Activated naive CD8-positive, alpha-beta T cell (primary cell): ENCODE data around the gene PTGR3.

Experiments used
- H3K27ac Mint-ChIP-seq: one replicate; pipeline ENCODE4 v1.8.0; 2021; ENCODE audit warnings: mixed read lengths
- H3K27me3 Mint-ChIP-seq: one replicate; pipeline ENCODE4 v1.8.0; 2021; ENCODE audit warnings: mixed read lengths
- H3K36me3 Mint-ChIP-seq: one replicate; pipeline ENCODE4 v1.8.0; 2021; ENCODE audit warnings: mixed read lengths
- H3K4me1 Mint-ChIP-seq: one replicate; pipeline ENCODE4 v1.8.0; 2021; ENCODE audit warnings: low read depth, mixed read lengths
- H3K4me3 Mint-ChIP-seq: one replicate; pipeline ENCODE4 v1.8.0; 2021; ENCODE audit warnings: mild to moderate bottlenecking, mixed read lengths
- H3K9me3 Mint-ChIP-seq: one replicate; pipeline ENCODE4 v1.8.0; 2021; ENCODE audit warnings: low read depth, mixed read lengths

Gene PTGR3

GRCh38 chr18:75165926-75166325, 43.0 kb downstream of the PTGR3 start:
- Mint-ChIP-seq H3K4me1 (peaks cover 12% of the 10 kb centered on the region), H3K9me3 (no peaks in the 10 kb centered on the region), H3K36me3 (no peaks in the 10 kb centered on the region), H3K27me3 (peaks cover 2% of the 10 kb centered on the region), H3K4me3 (no peak overlapping the region), H3K27ac (no peak overlapping the region)

GRCh38 chr18:75164479-75164878, 44.5 kb downstream of the PTGR3 start:
- Mint-ChIP-seq H3K27me3 (peaks cover 2% of the 10 kb centered on the region), H3K27ac (no peak overlapping the region), H3K4me3 (no peak overlapping the region), H3K4me1 (peaks cover 15% of the 10 kb centered on the region), H3K36me3 (no peaks in the 10 kb centered on the region), H3K9me3 (no peaks in the 10 kb centered on the region)

GRCh38 chr18:75163736-75164135, 45.2 kb downstream of the PTGR3 start:
- Mint-ChIP-seq H3K9me3 (no peaks in the 10 kb centered on the region), H3K36me3 (no peaks in the 10 kb centered on the region), H3K27me3 (peaks cover 2% of the 10 kb centered on the region), H3K4me3 (no peak overlapping the region), H3K4me1 (peaks cover 15% of the 10 kb centered on the region), H3K27ac (no peak overlapping the region)

GRCh38 chr18:75162978-75163377, 46.0 kb downstream of the PTGR3 start:
- Mint-ChIP-seq H3K4me1 (peaks cover 15% of the 10 kb centered on the region), H3K4me3 (no peak overlapping the region), H3K9me3 (no peaks in the 10 kb centered on the region), H3K27ac (no peak overlapping the region), H3K27me3 (peaks cover 2% of the 10 kb centered on the region), H3K36me3 (no peaks in the 10 kb centered on the region)

- Mint-ChIP-seq H3K27me3 (peaks cover 2% of the 10 kb centered on the region), H3K4me3 (peak overlapping the region; percentile 86), H3K4me1 (peaks cover 15% of the 10 kb centered on the region), H3K36me3 (no peaks in the 10 kb centered on the region), H3K27ac (no peak overlapping the region), H3K9me3 (no peaks in the 10 kb centered on the region)
Measured at GRCh38 chr18:75162467-75162866, 46.5 kb downstream of the PTGR3 start.

- H3K36me3 Mint-ChIP-seq: no peaks in the 10 kb centered on the region
- H3K4me1 Mint-ChIP-seq: peaks cover 15% of the 10 kb centered on the region
- no peaks in the 10 kb centered on the region for H3K27me3 Mint-ChIP-seq
- H3K9me3 Mint-ChIP-seq: no peaks in the 10 kb centered on the region
- peak overlapping the region; percentile 86 for H3K4me3 Mint-ChIP-seq
- no peak overlapping the region for H3K27ac Mint-ChIP-seq
Measured at GRCh38 chr18:75161256-75162028, 47.5 kb downstream of the PTGR3 start.

- H3K36me3 Mint-ChIP-seq: no peaks in the 10 kb centered on the region
- H3K27me3 Mint-ChIP-seq: no peaks in the 10 kb centered on the region
- peak overlapping the region; percentile 49 for H3K4me3 Mint-ChIP-seq
- peaks cover 15% of the 10 kb centered on the region for H3K4me1 Mint-ChIP-seq
- H3K27ac Mint-ChIP-seq: no peak overlapping the region
- no peaks in the 10 kb centered on the region for H3K9me3 Mint-ChIP-seq
Measured at GRCh38 chr18:75160364-75160763, 48.6 kb downstream of the PTGR3 start.

GRCh38 chr18:75159646-75160356, 49.1 kb downstream of the PTGR3 start:
- Mint-ChIP-seq H3K4me1 (peaks cover 15% of the 10 kb centered on the region), H3K4me3 (peak overlapping the region; percentile 49), H3K9me3 (no peaks in the 10 kb centered on the region), H3K36me3 (no peaks in the 10 kb centered on the region), H3K27ac (no peak overlapping the region), H3K27me3 (no peaks in the 10 kb centered on the region)

- no peaks in the 10 kb centered on the region for H3K9me3 Mint-ChIP-seq
- H3K27ac Mint-ChIP-seq: no peak overlapping the region
- no peaks in the 10 kb centered on the region for H3K36me3 Mint-ChIP-seq
- H3K4me1 Mint-ChIP-seq: peaks cover 15% of the 10 kb centered on the region
- no peak overlapping the region for H3K4me3 Mint-ChIP-seq
- H3K27me3 Mint-ChIP-seq: no peaks in the 10 kb centered on the region
Measured at GRCh38 chr18:75159238-75159518, 49.8 kb downstream of the PTGR3 start.
